HEK293T (cell line): ENCODE results near the gene ARRDC1.

ENCODE experiments used
- ARNT ChIP-seq: fragments of 450-650 bp; IDR thresholded peaks from 2 replicates; pipeline ENCODE4 v1.6.1; 2017; ENCODE audit warnings: mild to moderate bottlenecking
- BHLHE40 ChIP-seq: fragments of 450-650 bp; IDR thresholded peaks from 2 replicates; pipeline ENCODE4 v1.6.1; 2016; ENCODE audit warnings: mild to moderate bottlenecking, moderate library complexity, borderline replicate concordance
- CTBP1 ChIP-seq: fragments of 450-650 bp; IDR thresholded peaks from 2 replicates; pipeline ENCODE4 v1.6.1; 2016; ENCODE audit warnings: borderline replicate concordance
- ELF4 ChIP-seq: fragments of 450-650 bp; IDR thresholded peaks from 2 replicates; pipeline ENCODE4 v1.6.1; 2017; ENCODE audit warnings: antibody characterized with exemption
- FOXK2 ChIP-seq: fragments of 450-650 bp; IDR thresholded peaks from 2 replicates; pipeline ENCODE4 v1.6.1; 2016; ENCODE audit warnings: mild to moderate bottlenecking
- FOXM1 ChIP-seq: fragments of 450-650 bp; IDR thresholded peaks from 2 replicates; pipeline ENCODE4 v1.6.1; 2017; ENCODE audit warnings: mild to moderate bottlenecking, borderline replicate concordance
- HDGF ChIP-seq: fragments of 450-650 bp; IDR thresholded peaks from 2 replicates; pipeline ENCODE4 v1.6.1; 2017; ENCODE audit warnings: antibody characterized with exemption, borderline replicate concordance
- LEF1 ChIP-seq: fragments of 450-650 bp; IDR thresholded peaks from 2 replicates; pipeline ENCODE4 v1.6.1; 2017; ENCODE audit warnings: mild to moderate bottlenecking, borderline replicate concordance
- SP1 ChIP-seq: fragments of 450-650 bp; IDR thresholded peaks from 2 replicates; pipeline ENCODE4 v1.6.1; 2017
- SUZ12 ChIP-seq: fragments of 450-650 bp; IDR thresholded peaks from 2 replicates; pipeline ENCODE4 v1.6.1; 2016; ENCODE audit warnings: mild to moderate bottlenecking
- ZNF384 ChIP-seq: fragments of 450-650 bp; IDR thresholded peaks from 2 replicates; pipeline ENCODE4 v1.6.1; 2016
- TF ChIP-seq, protein P1 (sequence below): fragments of 450-650 bp; IDR thresholded peaks from 2 replicates; pipeline ENCODE4 v1.6.1; 2016

GRCh38 chr9:137588891-137589290 is 16.6 kb upstream of the ARRDC1 start:
- no peak for TF ChIP-seq SUZ12
- TF ChIP-seq ELF4, result no peak
- TF ChIP-seq HDGF, result no peak
- no peak for TF ChIP-seq FOXM1
- TF ChIP-seq CTBP1, result no peak
- TF ChIP-seq, protein P1, sequence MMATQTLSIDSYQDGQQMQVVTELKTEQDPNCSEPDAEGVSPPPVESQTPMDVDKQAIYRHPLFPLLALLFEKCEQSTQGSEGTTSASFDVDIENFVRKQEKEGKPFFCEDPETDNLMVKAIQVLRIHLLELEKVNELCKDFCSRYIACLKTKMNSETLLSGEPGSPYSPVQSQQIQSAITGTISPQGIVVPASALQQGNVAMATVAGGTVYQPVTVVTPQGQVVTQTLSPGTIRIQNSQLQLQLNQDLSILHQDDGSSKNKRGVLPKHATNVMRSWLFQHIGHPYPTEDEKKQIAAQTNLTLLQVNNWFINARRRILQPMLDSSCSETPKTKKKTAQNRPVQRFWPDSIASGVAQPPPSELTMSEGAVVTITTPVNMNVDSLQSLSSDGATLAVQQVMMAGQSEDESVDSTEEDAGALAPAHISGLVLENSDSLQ, result no peak
- no peak for TF ChIP-seq ARNT
- TF ChIP-seq FOXK2, result no peak
- no peak for TF ChIP-seq ZNF384
- no peak for TF ChIP-seq SP1
- no peak for TF ChIP-seq LEF1
- TF ChIP-seq BHLHE40, result no peak
